ENCODE results near the gene LFNG. TPM values are rescaled to one million over a fixed set of nuclear protein-coding genes. Genes with fewer than 3 reads are reported as not detected.
"Not testable (repeated sequence)": the region's sequence is repeated elsewhere in the genome, so short reads cannot be mapped to it uniquely, and the experiment has no call there.

The LFNG gene
- total RNA-seq, 1 experiment from 2014 or later = 7.7 TPM

DNA sequence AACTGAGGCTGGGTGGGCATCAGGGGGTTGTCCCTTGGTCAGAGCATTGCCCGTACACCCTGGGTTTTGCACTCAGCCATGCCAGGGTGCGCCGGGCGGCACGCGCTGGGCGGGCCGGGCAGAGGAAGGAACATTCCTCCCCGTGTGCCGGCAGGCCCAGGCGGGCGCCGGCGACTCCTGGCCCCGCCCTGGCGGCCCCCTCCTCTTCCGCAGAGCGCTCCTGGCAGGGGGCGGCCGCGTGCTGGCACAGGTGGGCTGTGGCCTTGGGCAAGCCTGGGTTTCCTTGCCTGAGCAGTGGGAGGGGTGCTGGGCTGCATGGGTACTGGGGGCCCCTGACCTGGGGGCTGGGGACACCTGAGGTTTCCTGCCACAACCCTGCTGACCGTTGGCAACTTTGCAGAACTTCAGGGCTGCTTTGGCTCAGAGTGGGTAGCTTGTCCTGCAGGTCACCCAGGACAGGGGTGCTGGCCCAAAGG, 3.9 kb downstream of the LFNG start:
- in situ Hi-C loops (cut with HindIII; ENCODE audit: low pct_unique_long_range_greater_than_20kb, low sequenced_read_pairs) = no loop called here
- no peak for DNase-seq (ENCODE audit: low read depth, low spot score)

DNA sequence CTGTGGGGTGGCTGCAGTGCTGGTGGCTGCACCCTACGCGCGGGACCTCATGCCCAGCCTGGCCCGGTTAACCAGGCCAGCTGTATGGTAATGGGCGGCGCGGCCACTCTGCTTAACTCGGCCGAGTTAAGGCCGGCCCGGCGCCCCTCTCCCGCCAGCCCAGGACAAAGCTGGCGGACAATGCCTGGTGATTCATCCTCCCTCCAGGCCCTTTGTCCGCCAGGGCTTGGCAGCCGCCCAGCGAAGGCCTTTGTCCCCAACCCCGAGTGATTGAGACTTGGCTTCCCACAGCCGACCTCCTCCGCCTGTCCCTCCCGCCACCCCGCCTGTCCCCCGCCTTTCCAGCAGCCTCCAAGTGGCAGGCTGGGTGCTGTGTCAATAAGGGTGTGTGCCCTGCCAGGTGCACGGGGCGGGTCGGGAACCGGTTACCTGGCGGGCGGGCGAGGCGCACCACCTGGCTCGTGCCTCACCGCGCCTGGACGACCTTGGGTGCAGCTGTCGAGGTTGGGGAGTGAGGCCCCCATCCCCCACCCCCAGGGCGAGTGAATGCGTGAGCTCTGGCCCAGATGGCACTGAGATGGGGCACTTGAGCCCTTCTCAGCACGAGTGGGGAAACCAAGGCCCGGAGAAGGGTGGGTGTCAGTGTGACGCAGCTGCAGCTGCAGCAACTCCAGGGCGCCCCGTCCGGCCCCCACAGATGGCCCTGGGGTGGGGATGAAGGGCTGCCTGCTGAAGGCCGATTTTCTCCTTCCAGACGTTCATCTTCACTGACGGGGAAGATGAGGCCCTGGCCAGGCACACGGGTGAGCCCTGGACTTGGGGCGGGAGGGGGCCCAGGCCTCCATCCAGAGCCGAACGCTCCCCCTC, 4.6 kb downstream of the LFNG start:
- in situ Hi-C loops (cut with HindIII; ENCODE audit: low pct_unique_long_range_greater_than_20kb, low sequenced_read_pairs) = no loop called here
- DNase-seq (ENCODE audit: low read depth, low spot score) = no peak

DNA sequence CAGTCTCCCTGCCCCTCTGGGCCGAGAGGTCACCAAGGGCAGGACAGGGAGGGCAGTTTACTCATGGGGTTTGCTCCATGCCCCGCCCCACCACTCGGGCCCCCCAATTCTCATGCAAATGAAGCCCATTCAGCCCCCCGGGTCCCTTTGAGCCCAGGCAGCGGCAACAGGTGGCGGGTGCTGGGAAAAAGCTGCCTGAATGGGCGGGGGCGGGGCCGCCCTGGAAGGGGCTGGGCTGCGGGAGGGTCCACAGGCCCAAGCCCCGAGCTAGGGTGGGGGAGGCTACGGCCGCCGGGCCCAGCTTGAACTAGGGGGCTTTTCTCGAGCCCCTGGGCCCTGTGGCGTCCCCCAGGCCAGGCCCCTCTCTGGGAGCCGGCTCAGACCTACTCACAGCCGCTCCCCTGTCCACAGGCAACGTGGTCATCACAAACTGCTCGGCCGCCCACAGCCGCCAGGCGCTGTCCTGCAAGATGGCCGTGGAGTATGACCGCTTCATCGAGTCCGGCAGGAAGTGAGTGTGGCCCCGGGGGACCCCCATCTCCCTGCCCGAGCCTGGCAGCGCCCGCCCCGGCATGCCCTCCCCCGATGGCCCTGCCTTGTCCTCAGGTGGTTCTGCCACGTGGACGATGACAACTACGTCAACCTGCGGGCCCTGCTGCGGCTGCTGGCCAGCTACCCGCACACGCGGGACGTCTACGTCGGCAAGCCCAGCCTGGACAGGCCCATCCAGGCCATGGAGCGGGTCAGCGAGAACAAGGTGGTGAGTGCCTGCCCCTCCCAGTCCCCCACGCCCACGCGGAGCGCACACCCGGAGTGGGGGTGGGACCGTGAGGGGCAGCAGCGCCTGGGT, 5.5 kb downstream of the LFNG start:
- in situ Hi-C loops (cut with HindIII; ENCODE audit: low pct_unique_long_range_greater_than_20kb, low sequenced_read_pairs) = no loop called here
- DNase-seq (ENCODE audit: low read depth, low spot score) = no peak

DNA sequence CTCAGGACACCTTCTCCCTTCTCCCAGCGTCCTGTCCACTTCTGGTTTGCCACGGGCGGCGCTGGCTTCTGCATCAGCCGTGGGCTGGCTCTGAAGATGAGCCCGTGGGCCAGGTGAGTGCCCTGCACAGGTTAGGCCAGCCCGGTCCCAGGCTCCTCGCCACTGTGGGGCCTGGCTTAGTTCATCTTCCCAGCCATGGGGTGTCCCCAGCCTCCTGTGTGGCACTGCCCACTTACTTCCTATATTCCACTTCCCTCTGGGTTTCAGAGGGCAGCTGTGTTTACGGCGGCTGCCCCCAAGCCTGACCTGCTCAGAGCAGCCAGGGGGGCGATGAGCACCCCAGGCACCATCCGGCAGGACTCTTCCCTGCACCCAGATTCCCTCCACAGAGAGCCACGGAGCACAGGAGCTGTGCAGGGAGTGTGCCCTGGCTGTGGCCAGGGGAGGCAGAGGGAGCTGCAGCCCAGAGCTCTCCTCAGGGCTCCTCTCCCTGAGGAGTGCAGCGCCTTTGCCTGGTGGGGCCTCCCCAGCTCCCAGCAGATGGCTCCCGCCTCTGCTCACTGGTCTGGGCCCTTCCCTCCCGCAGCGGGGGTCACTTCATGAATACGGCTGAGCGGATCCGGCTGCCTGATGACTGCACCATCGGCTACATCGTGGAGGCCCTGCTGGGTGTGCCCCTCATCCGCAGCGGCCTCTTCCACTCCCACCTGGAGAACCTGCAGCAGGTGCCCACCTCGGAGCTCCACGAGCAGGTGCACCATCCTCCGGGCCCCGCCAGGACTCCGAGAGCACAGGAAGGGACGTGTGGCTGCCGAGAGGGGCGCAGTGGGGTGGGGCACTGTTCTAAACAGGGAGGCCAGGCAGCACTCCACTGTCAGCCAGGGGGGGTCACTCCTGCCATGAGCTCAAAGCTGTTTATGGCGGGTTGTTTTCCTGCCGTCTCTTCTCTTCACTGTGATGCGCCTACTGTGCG, 6.4 kb downstream of the LFNG start:
- in situ Hi-C loops (cut with HindIII; ENCODE audit: low pct_unique_long_range_greater_than_20kb, low sequenced_read_pairs) = no loop called here
- no peak for DNase-seq (ENCODE audit: low read depth, low spot score)

DNA sequence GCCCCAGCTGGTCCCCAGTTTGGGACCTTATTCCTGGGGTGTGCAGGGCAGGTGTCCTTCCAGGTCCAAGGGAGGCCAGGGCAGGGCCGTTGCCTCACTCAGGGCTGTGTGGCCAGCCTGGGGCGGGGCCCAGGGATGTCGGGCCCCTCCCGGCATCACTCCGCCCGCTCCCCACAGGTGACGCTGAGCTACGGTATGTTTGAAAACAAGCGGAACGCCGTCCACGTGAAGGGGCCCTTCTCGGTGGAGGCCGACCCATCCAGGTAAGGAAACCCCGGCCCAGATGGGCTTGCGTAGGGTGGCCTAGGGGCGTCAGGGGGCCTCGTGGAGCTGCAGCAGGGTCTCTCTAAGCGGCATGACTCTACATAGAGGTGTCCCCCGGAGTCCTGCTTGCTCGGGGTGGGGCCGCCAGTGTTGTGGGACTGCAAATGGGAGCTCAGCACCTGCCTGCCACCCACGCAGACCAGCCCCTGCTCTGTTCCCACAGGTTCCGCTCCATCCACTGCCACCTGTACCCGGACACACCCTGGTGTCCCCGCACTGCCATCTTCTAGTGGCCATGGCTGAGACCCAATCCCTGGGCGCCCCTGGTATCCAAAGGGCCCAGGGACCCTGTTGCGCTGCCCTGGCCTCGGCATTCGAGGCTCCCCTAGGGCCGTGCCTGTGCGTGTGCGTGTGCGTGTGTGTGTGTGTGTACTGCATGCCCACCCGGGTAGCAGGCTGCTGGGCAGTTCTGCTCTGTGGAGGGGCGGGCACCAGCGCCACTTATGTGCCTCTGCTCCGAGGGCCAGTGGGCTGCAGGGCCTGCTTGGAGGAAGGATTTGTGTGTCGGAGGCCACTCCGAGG, 7.3 kb downstream of the LFNG start:
- in situ Hi-C loops (cut with HindIII; ENCODE audit: low pct_unique_long_range_greater_than_20kb, low sequenced_read_pairs) = no loop called here
- no peak for DNase-seq (ENCODE audit: low read depth, low spot score)

DNA sequence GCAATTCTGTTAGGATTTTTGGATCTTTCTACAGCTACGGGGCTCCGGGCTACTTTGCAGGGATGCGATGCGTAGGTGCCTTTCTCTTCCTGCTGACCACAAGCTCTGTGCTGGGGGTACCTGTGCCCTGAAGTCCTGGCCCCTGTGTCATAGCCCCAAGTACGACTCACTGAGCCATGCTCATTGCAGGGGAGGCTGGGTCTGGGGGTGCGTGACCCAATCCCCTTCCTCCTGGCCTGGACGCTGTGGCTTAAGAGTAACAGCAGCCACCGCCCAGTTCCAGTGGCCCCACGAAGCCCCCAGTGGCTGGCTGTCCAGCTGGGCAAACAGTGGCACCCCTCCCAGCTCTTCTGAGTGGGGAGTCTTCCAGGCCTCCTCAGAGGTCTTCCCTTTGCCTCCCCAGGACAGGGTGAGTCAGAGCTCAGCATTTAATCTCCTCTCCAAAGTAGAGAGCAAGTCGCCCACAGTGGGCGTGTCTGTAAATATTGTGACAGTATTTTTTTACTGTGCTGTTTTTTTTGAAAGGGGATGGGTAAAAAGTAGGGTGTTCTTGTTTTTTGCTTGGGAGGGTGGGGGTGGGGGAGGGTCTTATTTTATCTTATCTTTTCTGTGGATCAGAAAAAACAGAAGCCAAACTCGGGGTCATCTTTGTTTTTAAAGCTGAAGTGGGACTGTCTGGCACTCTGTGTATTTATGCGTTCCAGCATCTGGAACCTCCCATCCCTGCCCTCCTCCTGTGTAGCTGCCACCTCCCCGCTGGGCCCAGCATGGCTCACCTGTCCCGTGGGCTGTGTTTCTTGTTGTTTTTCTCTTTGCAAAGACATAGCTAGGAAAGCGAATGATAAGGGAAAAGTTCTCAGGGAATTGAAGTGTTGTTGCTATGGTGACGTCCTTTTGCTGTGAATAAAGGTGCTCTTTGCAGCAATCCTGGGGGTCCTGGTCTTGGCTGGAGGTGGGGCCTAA, 8.2 kb downstream of the LFNG start:
- no peak for DNase-seq (ENCODE audit: low read depth, low spot score)

DNA sequence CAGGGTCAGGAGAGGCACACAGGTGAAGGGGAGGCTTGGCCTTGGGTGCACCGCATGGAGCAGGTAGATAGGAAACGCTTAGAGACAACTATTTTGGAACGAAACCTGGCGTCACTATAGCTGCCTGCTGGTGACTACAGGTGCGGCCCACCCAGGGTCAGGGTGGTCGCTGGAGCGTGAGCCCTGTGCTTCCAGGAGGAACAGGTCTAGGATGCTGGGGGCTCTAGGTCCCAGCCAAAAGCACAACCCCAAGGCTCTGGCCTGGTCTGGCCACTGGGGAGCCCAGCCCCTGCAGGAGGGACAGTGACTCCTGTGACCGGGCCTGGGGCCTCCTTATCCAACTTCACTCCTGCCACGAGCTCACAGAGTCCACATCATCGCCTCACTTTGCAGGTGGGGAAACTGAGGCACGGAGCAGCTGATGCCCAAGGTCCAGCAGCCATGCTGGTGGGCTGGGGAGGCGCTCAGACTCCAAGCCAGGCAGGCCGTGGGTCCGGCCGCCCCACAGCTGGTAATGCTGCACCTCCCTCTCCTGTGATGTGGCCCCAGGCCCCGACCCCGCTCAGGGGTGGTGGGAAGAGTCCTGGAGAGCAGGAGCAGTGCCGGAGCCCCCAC, 9.0 kb downstream of the LFNG start:
- no peak for DNase-seq (ENCODE audit: low read depth, low spot score)
- in situ Hi-C loops (cut with HindIII; ENCODE audit: low pct_unique_long_range_greater_than_20kb, low sequenced_read_pairs) = no loop called here

More for the DNA sequence above, 8.2 kb downstream of the LFNG start:
- in situ Hi-C loops (cut with HindIII; ENCODE audit: low pct_unique_long_range_greater_than_20kb, low sequenced_read_pairs) = no loop called here

DNA sequence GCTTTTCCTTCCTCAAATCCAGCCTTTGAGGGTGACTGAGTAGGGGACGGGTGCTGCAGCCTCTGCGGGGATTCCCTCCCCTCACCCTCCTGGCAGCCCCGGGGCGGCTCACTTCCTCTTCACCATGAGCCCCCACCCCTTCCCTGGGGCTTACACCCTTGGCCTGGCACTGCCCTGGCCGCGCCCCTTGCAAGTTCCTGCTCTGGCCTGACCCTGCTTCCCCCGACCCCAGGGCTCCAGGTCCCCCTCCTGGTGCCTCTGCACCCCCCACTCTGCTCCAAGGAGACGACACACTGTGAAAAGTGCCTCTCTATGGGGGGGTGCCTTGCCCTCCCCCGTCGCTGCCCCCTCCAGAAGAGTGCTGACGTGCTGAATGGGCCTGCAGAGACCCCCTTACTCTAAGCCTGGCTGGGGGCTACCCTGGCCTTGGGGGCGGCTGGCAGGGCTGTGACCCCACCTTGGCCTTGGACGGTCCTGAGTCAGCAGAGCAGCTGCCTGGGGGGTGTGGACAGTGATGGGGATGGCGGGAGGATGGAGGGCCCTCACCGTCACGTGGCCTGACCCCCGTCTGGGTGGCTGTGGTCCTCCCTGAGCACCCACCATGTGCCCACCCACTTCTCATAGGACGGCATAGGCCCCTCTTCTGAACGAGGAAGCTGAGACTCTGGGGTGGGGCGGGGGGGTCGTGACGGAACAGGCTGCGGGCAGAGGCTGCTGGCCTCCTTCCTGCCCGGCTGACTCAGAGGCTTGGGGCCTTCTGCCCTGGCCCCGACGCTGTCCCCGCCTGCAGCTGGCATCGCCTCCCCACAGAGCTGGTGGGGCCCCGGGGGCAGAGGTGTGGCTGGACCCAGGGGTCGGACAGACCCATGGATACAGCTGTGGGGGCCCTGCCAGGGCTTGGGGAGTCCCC, 9.8 kb downstream of the LFNG start:
- in situ Hi-C loops (cut with HindIII; ENCODE audit: low pct_unique_long_range_greater_than_20kb, low sequenced_read_pairs) = no loop called here
- no peak for DNase-seq (ENCODE audit: low read depth, low spot score)

DNA sequence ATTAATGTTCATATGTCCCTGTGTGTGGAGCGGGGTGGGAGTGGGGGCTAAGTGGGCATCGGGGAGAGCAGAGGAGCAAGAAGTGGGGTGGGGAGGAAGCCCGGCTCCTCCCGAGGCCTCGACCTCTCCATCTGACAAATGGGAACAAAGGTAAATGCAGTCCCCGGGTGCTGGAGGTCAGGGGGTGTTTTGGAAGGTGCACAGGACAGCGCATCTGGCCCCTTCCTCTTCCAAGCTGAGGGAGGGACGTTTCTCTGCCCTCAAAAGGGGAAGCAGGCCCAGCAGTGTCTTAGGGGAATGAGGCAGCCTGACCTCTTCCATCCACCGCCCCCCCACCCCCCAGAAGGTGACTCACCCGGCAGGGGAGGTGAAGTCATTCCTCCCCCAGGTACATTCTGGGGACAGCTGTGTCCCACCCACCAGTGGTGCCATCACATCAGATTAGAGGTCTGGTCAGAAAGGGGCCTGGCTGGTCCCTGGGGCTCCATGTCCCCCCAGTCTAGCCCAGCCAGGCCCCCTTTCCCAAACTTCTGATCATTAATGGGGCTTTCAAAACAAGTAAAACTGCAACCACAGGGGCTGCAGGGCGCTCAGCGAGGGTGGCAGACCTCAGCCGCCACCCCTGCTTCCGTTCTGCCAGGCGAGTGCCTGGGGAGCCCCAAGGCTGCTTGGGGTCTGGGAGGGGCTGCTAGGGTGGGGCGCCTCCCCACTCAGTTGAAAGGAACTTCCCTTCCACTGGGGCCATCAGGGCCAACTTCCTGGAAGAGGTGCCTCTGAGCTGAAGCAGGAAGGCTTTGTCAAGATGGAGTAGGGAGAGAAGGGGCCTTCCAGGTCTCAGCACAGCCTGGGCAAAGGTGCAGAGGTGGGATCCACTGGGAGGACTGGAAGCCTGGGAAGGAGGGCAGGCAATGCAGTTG, 10.8 kb downstream of the LFNG start:
- no peak for DNase-seq (ENCODE audit: low read depth, low spot score)
- in situ Hi-C loops (cut with HindIII; ENCODE audit: low pct_unique_long_range_greater_than_20kb, low sequenced_read_pairs) = no loop called here

DNA sequence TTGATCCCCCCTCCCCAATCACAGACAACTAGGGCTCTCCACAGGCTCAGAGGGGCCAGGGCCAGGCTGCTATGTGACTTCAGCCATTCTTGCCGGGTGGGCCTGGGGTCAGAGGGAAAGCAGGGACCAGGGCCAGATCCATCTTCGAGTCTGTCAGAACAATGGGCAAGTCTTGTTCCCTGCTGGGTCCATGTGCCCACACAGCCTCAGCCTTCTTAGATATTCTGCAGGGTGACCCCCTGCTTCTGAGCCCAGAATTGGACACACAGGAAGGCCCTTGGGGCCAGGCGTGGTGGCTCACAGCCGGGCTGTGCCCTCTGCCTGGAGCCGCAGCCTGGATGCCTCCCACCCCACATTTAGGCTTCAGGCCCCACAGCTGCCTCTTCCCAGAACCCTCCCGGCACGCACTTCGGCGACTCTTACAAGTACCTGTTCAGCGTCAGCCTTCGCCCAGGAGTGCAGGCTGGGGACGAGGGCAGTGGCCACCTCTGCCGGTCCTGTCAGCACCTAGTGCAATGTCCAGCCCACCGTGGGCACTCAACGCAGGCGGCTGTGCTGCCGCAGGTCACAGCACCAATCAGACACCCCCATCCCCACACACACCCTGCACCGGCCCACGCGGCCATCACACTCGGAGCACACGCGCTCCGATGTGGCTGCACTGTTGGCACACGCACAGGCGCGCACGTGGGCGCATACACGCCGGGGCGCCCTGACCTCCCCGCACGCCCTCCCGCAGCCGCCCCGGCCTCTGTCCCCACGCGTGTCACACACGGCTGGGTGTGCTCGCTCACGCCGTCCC, 11.6 kb downstream of the LFNG start:
- in situ Hi-C loops (cut with HindIII; ENCODE audit: low pct_unique_long_range_greater_than_20kb, low sequenced_read_pairs) = not testable (repeated sequence)

DNA sequence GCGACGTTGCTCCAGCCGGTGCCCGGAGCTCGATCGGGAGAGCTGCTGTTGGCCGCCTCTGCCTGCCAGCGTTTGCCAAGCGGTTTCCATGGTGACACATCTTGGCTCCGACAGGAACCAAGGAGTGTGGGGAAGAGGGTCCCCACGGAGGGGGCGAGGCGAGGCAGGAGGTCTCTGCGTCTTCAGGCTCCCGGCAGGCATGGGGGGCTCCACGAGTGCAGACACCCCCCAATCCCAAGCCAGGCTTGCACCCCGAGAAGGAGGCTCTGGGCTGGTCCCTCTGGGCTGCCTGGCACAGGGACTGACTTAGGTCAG, 12.2 kb downstream of the LFNG start:
- DNase-seq (ENCODE audit: low read depth, low spot score); in situ Hi-C loops (cut with HindIII; ENCODE audit: low pct_unique_long_range_greater_than_20kb, low sequenced_read_pairs): not testable (repeated sequence)

More for the DNA sequence above, 11.6 kb downstream of the LFNG start:
- not testable (repeated sequence) for DNase-seq (ENCODE audit: low read depth, low spot score)

DNA sequence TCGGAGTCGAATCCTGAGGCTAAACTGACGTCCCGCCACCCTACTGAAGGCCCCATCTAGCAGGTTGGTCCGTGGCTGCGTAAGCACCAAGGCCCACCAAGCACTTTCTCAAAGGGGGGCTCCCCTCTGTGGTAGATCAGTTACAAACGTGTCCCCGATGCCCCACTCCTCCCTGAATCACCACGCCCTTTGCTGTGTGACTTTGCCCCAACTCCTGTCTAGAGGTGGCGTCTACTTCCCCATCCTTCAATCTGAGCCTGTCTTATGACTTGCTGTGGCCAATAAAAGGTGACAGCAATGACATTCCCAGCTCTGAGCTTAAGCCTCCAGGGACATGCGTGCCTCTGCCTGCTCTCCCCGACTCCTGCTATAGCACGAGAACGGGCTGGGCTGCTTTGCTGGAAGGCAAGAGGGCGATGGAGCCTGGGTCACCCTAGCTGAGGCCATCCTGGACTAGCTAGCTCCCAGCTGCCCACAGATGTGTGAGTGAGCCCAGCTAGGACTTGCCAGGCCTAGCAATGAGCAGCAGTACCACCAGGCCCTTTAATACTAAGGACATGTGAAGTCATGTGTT, 12.7 kb downstream of the LFNG start:
- DNase-seq (ENCODE audit: low read depth, low spot score); in situ Hi-C loops (cut with HindIII; ENCODE audit: low pct_unique_long_range_greater_than_20kb, low sequenced_read_pairs): not testable (repeated sequence)
